ENCODE measurements around the gene PLA2G4E.

DNA sequence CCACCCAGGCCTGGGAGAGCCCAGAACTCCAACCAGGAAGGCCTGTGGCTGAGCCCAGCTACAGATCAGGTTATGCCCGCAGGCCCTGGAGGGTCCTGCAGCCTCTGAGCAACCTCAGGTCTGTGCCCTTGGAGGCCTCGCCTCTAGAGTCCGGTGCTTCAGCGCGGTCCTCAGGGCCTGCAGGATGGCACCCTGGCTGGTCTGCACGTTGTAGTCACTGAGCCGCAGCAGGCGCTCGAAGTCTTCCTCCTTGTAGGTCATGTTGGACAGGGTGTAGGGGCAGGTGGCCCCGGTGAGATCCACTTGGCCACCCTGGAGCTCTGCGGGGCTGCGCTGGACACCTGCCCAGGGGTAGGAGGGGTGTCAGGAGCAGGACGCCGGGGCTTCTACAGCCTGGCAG, 47.8 kb upstream of the PLA2G4E start:
- TF ChIP-seq, protein P1, sequence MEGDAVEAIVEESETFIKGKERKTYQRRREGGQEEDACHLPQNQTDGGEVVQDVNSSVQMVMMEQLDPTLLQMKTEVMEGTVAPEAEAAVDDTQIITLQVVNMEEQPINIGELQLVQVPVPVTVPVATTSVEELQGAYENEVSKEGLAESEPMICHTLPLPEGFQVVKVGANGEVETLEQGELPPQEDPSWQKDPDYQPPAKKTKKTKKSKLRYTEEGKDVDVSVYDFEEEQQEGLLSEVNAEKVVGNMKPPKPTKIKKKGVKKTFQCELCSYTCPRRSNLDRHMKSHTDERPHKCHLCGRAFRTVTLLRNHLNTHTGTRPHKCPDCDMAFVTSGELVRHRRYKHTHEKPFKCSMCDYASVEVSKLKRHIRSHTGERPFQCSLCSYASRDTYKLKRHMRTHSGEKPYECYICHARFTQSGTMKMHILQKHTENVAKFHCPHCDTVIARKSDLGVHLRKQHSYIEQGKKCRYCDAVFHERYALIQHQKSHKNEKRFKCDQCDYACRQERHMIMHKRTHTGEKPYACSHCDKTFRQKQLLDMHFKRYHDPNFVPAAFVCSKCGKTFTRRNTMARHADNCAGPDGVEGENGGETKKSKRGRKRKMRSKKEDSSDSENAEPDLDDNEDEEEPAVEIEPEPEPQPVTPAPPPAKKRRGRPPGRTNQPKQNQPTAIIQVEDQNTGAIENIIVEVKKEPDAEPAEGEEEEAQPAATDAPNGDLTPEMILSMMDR (conservative IDR thresholded peaks at IDR 0.05) = no peak
- no peak for TF ChIP-seq EZH2 (IDR thresholded peaks at IDR 0.05; ENCODE audit: low read depth)

Data from PC-9 (cell line).